SU-DHL-6 (cell line): ENCODE measurements around the gene CASK.

Experiments
- EZH2phosphoT487 ChIP-seq: fragments of 200-600 bp; sonication (generic), shearing (Covaris generic); conservative IDR thresholded peaks from 2 replicates; pipeline ENCODE4 v1.6.1; 2018; ENCODE audit warnings: mild to moderate bottlenecking, antibody characterized with exemption, low read length, moderate library complexity, mixed read lengths
- TF ChIP-seq, protein P1 (sequence below): fragments of 200-600 bp; sonication (generic); IDR thresholded peaks from one replicate; pipeline ENCODE4 v1.5.1; 2017; ENCODE audit warnings: antibody characterized with exemption, mild to moderate bottlenecking, low read length, moderate library complexity; ENCODE audit not compliant: insufficient read depth, poor library complexity, severe bottlenecking

DNA sequence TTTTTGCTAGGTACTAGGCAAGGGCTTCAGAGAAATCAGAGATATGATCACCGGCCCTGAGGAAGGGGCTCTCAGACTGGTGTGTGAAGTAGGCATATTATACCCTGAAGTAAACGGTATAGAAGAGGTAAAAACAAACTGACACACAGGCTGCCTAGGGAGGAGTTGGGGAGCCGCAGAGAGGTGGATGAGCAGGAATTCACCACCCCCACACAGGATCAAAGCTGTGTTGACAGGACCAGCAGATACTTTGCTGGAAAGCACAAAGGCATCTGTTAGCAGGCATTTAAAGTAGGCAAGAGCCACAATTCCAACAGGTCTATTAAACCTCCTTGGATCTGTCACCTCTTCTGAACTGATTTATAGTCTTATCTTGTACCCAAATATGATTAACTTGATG, 306.4 kb downstream of the CASK start:
- TF ChIP-seq, protein P1, sequence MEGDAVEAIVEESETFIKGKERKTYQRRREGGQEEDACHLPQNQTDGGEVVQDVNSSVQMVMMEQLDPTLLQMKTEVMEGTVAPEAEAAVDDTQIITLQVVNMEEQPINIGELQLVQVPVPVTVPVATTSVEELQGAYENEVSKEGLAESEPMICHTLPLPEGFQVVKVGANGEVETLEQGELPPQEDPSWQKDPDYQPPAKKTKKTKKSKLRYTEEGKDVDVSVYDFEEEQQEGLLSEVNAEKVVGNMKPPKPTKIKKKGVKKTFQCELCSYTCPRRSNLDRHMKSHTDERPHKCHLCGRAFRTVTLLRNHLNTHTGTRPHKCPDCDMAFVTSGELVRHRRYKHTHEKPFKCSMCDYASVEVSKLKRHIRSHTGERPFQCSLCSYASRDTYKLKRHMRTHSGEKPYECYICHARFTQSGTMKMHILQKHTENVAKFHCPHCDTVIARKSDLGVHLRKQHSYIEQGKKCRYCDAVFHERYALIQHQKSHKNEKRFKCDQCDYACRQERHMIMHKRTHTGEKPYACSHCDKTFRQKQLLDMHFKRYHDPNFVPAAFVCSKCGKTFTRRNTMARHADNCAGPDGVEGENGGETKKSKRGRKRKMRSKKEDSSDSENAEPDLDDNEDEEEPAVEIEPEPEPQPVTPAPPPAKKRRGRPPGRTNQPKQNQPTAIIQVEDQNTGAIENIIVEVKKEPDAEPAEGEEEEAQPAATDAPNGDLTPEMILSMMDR, result no peak
- TF ChIP-seq EZH2phosphoT487, result no peak
